GM23338 (cell line): Measurements from ENCODE around the gene RELL1.

Experiments
- EZH2phosphoT487 ChIP-seq: fragments of 200-600 bp; sonication (generic); IDR thresholded peaks from one replicate; pipeline ENCODE4 v1.8.1; 2018; ENCODE audit warnings: antibody characterized with exemption; ENCODE audit not compliant: unreplicated experiment
- NANOG ChIP-seq: IDR thresholded peaks from 2 replicates; pipeline ENCODE4 v1.6.1; 2016; ENCODE audit warnings: antibody characterized with exemption, borderline replicate concordance
- POLR2AphosphoS5 ChIP-seq: IDR thresholded peaks from 2 replicates; pipeline ENCODE4 v1.6.1; 2016; ENCODE audit warnings: antibody characterized with exemption, low read depth
- TF ChIP-seq, protein P1 (sequence below), 2 experiments: fragments of 200-600 bp in 1 of 2; sonication (generic) in 1 of 2; conservative IDR thresholded peaks; 2 replicates each; pipeline versions ENCODE4 v1.5.1 to v1.6.1; 2016 to 2017; ENCODE audit warnings: antibody characterized with exemption in 2 of 2, low read depth in 2 of 2, mild to moderate bottlenecking in 2 of 2, moderate library complexity in 1 of 2

DNA sequence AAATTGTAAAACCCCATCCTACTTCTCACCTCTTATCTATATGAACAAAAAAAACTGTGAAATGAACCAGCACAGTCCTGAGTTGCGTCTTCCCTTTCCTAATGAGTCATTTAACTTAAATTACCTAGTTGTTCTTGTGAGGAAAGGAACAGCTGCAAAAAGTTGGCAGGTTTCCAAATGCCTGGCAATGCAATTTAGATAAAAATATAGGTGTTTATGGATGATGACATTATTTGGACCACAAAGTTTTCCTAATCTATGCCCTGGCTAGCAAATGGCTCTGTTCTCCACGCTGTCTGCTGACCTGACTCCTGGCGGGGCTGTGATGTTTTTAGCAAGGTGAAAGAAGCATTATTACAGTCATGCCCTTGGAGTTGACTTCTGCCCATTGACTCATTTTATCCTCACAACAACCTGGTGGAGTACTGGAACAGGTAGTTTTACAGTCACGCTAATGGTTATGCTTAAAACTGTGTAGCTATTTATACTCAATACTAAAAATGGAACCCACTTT lies 29.8 kb upstream of the RELL1 start:
- TF ChIP-seq, protein P1, sequence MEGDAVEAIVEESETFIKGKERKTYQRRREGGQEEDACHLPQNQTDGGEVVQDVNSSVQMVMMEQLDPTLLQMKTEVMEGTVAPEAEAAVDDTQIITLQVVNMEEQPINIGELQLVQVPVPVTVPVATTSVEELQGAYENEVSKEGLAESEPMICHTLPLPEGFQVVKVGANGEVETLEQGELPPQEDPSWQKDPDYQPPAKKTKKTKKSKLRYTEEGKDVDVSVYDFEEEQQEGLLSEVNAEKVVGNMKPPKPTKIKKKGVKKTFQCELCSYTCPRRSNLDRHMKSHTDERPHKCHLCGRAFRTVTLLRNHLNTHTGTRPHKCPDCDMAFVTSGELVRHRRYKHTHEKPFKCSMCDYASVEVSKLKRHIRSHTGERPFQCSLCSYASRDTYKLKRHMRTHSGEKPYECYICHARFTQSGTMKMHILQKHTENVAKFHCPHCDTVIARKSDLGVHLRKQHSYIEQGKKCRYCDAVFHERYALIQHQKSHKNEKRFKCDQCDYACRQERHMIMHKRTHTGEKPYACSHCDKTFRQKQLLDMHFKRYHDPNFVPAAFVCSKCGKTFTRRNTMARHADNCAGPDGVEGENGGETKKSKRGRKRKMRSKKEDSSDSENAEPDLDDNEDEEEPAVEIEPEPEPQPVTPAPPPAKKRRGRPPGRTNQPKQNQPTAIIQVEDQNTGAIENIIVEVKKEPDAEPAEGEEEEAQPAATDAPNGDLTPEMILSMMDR (conservative IDR thresholded peaks at IDR 0.05; ENCODE audit: low read depth in 2 of 2), result no peak
- no peak for TF ChIP-seq EZH2phosphoT487
- no peak for TF ChIP-seq POLR2AphosphoS5
- TF ChIP-seq NANOG, result no peak
